HL-60 (cell line): Measurements from ENCODE around the gene GNAI1.

Experiments
- GABPA ChIP-seq: IDR thresholded peaks from 2 replicates; pipeline ENCODE4 v1.6.1; 2012; ENCODE audit warnings: low read depth
- TF ChIP-seq, protein P1 (sequence below): IDR thresholded peaks from one replicate; pipeline ENCODE4 v1.5.1; 2011; ENCODE audit warnings: low read length, control low read depth, inconsistent platforms; ENCODE audit not compliant: insufficient read depth

DNA sequence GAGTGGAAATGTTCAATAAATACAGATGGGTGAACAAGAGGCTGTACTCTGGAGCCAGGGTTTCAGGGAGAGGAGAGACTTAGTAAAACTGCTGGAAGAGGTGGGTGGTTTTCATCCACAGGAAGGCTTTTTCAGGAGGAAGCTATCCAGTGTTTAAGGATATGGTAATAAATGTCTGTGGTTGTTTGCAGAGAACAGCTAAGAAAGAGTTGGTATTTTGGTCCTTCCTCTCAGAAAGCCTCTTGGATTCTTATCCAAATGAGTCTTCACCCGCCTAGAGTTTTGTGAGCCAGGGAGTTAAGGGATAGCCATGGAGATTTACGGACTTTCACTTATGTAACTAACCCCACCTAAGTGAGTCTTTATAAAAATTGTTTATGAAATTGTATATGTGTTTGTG lies 95.7 kb downstream of the GNAI1 start:
- no peak for TF ChIP-seq GABPA
- TF ChIP-seq, protein P1, sequence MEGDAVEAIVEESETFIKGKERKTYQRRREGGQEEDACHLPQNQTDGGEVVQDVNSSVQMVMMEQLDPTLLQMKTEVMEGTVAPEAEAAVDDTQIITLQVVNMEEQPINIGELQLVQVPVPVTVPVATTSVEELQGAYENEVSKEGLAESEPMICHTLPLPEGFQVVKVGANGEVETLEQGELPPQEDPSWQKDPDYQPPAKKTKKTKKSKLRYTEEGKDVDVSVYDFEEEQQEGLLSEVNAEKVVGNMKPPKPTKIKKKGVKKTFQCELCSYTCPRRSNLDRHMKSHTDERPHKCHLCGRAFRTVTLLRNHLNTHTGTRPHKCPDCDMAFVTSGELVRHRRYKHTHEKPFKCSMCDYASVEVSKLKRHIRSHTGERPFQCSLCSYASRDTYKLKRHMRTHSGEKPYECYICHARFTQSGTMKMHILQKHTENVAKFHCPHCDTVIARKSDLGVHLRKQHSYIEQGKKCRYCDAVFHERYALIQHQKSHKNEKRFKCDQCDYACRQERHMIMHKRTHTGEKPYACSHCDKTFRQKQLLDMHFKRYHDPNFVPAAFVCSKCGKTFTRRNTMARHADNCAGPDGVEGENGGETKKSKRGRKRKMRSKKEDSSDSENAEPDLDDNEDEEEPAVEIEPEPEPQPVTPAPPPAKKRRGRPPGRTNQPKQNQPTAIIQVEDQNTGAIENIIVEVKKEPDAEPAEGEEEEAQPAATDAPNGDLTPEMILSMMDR: no peak
